LNCaP clone FGC (cell line): ENCODE results near the gene EFNA4.

Source experiments
- DNase-seq: peaks from one replicate; pipeline ENCODE4 v3.0.0-alpha.2; 2011; ENCODE audit warnings: low read depth
- H3K4me3 ChIP-seq: 2 replicates; pipeline ENCODE4 v1.5.1; 2011; ENCODE audit warnings: mild to moderate bottlenecking, low read depth, low read length, control low read depth
- TF ChIP-seq, protein P1 (sequence below): IDR thresholded peaks from 2 replicates; pipeline ENCODE4 v1.5.1; 2012; ENCODE audit warnings: mild to moderate bottlenecking; ENCODE audit not compliant: control insufficient read depth, insufficient read depth; ENCODE audit errors: extremely low read depth

EFNA4 gene

GRCh38 chr1:155040358-155041093, 23.0 kb upstream of the EFNA4 start:
- TF ChIP-seq, protein P1, sequence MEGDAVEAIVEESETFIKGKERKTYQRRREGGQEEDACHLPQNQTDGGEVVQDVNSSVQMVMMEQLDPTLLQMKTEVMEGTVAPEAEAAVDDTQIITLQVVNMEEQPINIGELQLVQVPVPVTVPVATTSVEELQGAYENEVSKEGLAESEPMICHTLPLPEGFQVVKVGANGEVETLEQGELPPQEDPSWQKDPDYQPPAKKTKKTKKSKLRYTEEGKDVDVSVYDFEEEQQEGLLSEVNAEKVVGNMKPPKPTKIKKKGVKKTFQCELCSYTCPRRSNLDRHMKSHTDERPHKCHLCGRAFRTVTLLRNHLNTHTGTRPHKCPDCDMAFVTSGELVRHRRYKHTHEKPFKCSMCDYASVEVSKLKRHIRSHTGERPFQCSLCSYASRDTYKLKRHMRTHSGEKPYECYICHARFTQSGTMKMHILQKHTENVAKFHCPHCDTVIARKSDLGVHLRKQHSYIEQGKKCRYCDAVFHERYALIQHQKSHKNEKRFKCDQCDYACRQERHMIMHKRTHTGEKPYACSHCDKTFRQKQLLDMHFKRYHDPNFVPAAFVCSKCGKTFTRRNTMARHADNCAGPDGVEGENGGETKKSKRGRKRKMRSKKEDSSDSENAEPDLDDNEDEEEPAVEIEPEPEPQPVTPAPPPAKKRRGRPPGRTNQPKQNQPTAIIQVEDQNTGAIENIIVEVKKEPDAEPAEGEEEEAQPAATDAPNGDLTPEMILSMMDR, result no peak
- no peak overlapping the region for H3K4me3 ChIP-seq
- no peak for DNase-seq

- DNase-seq, result no peak
- no peak overlapping the region for H3K4me3 ChIP-seq
- TF ChIP-seq, protein P1, result no peak
These were observed 20.8 kb upstream of the EFNA4 start for GRCh38 chr1:155042789-155043188.

DNA sequence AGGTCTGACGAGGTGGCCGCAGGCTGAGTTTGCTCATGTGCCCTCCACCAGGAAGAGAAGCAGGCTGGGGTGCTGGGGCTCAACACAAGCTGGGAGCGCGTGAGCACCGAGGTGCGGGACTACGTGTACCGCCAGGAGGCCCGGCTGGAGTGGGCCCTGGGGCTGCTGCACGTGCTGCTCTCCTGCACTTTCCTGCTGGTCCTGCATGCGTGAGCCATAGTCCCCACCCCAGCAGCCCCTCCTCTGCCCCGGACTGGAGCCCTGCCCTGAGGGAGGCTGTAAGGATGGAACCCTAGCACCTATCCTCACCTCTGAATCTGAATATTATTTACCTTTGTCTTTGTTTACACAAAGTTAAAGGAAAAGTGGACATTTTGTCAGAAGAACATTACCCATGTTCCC, 20.2 kb upstream of the EFNA4 start:
- H3K4me3 ChIP-seq, result no peak overlapping the region
- no peak for DNase-seq
- TF ChIP-seq, protein P1, result no peak

GRCh38 chr1:155043793-155044192, 19.7 kb upstream of the EFNA4 start:
- H3K4me3 ChIP-seq, result no peak overlapping the region
- TF ChIP-seq, protein P1, result no peak

DNA sequence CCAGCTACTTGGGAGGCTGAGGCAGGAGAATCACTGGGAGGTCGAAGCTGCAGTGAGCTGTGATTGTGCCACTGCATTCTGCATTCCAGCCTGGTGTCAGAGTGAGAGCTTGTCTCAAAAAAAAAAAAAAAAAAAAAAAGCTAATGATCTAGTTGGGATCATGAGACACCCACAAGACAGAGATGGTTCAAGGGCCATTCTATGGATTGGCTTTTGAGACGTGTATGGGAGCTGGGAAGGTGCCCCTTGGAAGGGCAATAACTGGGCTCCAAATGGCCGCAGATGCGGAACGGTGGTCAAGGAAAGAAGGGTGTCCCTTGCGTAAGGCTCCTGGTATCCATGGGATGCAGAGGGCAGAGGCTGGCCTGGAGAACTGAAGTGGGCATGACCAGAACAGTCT, 19.2 kb upstream of the EFNA4 start:
- no peak for DNase-seq
- TF ChIP-seq, protein P1, result no peak
- H3K4me3 ChIP-seq, result no peak overlapping the region

More at GRCh38 chr1:155043793-155044192, 19.7 kb upstream of the EFNA4 start:
- no peak for DNase-seq

DNA sequence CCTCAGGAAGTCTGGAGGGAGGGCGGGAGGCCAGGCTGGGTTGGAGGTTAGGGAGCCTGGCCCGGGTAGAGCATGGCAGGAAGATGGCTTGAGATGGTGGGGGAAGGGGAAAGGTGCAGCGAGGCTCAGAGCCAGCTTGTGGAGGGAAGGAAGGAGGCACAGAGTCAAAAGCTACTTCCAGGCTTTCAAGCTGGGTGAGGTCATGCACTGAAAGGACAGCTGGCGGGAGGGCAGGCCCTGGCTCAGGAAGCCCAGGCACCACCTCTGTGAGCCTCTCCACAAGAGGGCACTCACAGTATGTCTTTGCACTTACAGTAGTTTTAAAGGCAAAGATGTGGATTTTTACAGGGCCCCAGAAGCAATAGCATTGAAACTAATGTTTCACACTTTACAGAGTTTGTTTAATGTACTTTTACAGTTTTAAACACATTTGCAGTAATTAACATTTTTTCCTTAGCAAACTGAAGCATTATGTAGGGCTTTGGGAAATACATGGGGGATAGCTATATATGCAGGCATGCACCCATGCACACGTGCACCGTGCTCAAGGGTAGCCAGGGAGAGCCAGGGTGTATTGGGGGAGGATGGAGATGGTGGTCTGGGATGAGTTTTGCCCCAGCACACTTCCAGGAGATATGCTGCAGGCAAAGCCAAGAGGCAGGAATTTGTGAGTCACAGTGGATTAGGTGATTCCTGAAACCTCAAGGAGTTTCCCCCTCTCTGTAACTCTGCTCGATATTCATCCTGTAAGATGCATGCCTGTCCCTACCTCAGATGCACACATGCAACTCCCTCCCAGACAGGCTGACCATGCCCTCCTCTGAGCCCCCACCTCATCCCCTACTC, 18.5 kb upstream of the EFNA4 start:
- peak; percentile 93 for DNase-seq
- H3K4me3 ChIP-seq, result no peak overlapping the region
- TF ChIP-seq, protein P1, result peak; percentile 86
